Neuronal stem cell (in vitro differentiated cells): ENCODE data around the gene EHHADH.
"Not testable (repeated sequence)": the region's sequence is repeated elsewhere in the genome, so short reads cannot be mapped to it uniquely, and the experiment has no call there.

Experiments used
- DNase-seq: peaks from one replicate; pipeline ENCODE4 v3.0.0-alpha.2; 2013; ENCODE audit warnings: low spot score
- H2AFZ ChIP-seq: one replicate; pipeline ENCODE4 v1.6.1; 2013; ENCODE audit warnings: mild to moderate bottlenecking, low read length, inconsistent platforms
- H2AK5ac ChIP-seq: 2 replicates; pipeline ENCODE4 v1.6.1; 2013; ENCODE audit warnings: low read depth, mild to moderate bottlenecking, inconsistent platforms, low read length, moderate library complexity, mixed read lengths
- H2BK120ac ChIP-seq: 2 replicates; pipeline ENCODE4 v1.6.1; 2013; ENCODE audit warnings: low read depth, mild to moderate bottlenecking, inconsistent platforms, low read length, moderate library complexity, mixed read lengths
- H2BK12ac ChIP-seq: one replicate; pipeline ENCODE4 v1.6.1; 2013; ENCODE audit warnings: low read length, inconsistent platforms
- H2BK15ac ChIP-seq: 2 replicates; pipeline ENCODE4 v1.6.1; 2013; ENCODE audit warnings: mild to moderate bottlenecking, low read length, inconsistent platforms, mixed read lengths
- H2BK5ac ChIP-seq: one replicate; pipeline ENCODE4 v1.6.1; 2013; ENCODE audit warnings: inconsistent platforms, mild to moderate bottlenecking, low read length, moderate library complexity
- H3K14ac ChIP-seq: one replicate; pipeline ENCODE4 v1.6.1; 2013; ENCODE audit warnings: low read length, inconsistent platforms
- H3K18ac ChIP-seq: 2 replicates; pipeline ENCODE4 v1.6.1; 2013; ENCODE audit warnings: low read length, inconsistent platforms
- H3K23ac ChIP-seq: 2 replicates; pipeline ENCODE4 v1.6.1; 2013; ENCODE audit warnings: low read depth, mild to moderate bottlenecking, mixed read lengths, low read length, inconsistent platforms; ENCODE audit not compliant: poor library complexity
- H3K27ac ChIP-seq: replicated peaks from 3 replicates; pipeline ENCODE4 v1.5.1; 2013; ENCODE audit warnings: low read length, inconsistent platforms
- H3K27me3 ChIP-seq, 3 experiments: 2 replicates each; pipeline ENCODE4 v1.6.1; 2013; ENCODE audit warnings: low read length in 3 of 3, mild to moderate bottlenecking in 2 of 3, inconsistent platforms in 1 of 3, low read depth in 1 of 3, mixed read lengths in 1 of 3, moderate library complexity in 1 of 3; ENCODE audit not compliant: control insufficient read depth in 3 of 3, insufficient read depth in 3 of 3
- H3K36me3 ChIP-seq, 2 donors: replicated peaks in 1 of 2; 2 replicates each; pipeline ENCODE4 v1.6.1; 2013; ENCODE audit warnings: low read length in 2 of 2; ENCODE audit not compliant: control insufficient read depth in 2 of 2, insufficient read depth in 2 of 2
- H3K4ac ChIP-seq: 2 replicates; pipeline ENCODE4 v1.6.1; 2013; ENCODE audit warnings: inconsistent platforms, mild to moderate bottlenecking, low read length, moderate library complexity
- H3K4me1 ChIP-seq, 2 donors: 1 replicate in 1 of 2; 2 replicates in 1 of 2; pipeline ENCODE4 v1.6.1; 2013; ENCODE audit warnings: low read length in 2 of 2, low read depth in 1 of 2; ENCODE audit not compliant: control insufficient read depth in 2 of 2, insufficient read depth in 1 of 2
- H3K4me2 ChIP-seq: one replicate; pipeline ENCODE4 v1.6.1; 2013; ENCODE audit warnings: mild to moderate bottlenecking, low read length, inconsistent platforms; ENCODE audit not compliant: insufficient read depth, poor library complexity, severe bottlenecking
- H3K4me3 ChIP-seq, 2 donors: 2 replicates each; pipeline ENCODE4 v1.5.1; 2013; ENCODE audit warnings: low read length in 2 of 2, mild to moderate bottlenecking in 2 of 2, inconsistent platforms in 1 of 2, moderate library complexity in 1 of 2
- H3K79me1 ChIP-seq: one replicate; pipeline ENCODE4 v1.6.1; 2013; ENCODE audit warnings: low read depth, mild to moderate bottlenecking, inconsistent platforms, low read length, moderate library complexity
- H3K9ac ChIP-seq: one replicate; pipeline ENCODE4 v1.6.1; 2013; ENCODE audit warnings: mild to moderate bottlenecking, low read depth, low read length, inconsistent platforms; ENCODE audit not compliant: poor library complexity
- H3K9me3 ChIP-seq, 2 donors: replicated peaks in 1 of 2; 2 replicates each; pipeline versions ENCODE3 to v1.6.1; 2013; ENCODE audit warnings: low read length in 2 of 2, mild to moderate bottlenecking in 2 of 2, inconsistent platforms in 1 of 2, low read depth in 1 of 2, mixed read lengths in 1 of 2, moderate library complexity in 1 of 2; ENCODE audit not compliant: control insufficient read depth in 2 of 2, insufficient read depth in 1 of 2
- H4K8ac ChIP-seq: one replicate; pipeline ENCODE4 v1.6.1; 2013; ENCODE audit warnings: low read depth, mild to moderate bottlenecking, inconsistent platforms, low read length, moderate library complexity
- H4K91ac ChIP-seq: one replicate; pipeline ENCODE4 v1.6.1; 2013; ENCODE audit warnings: low read length, low read depth, mild to moderate bottlenecking, inconsistent platforms; ENCODE audit not compliant: poor library complexity
- WGBS, 2 donors: extraction: QIAGEN DNeasy Blood & Tissue Kit; methylation state at CpG; one replicate each; pipeline ENCODE4 v1.1.7; 2013; ENCODE audit warnings: missing lambda C conversion rate in 2 of 2, mixed read lengths in 1 of 2; ENCODE audit not compliant: insufficient read length in 2 of 2, insufficient replicate concordance in 1 of 2; ENCODE audit errors: extremely low coverage in 2 of 2; 5-methylcytosine and 5-hydroxymethylcytosine counted together

The EHHADH gene

DNA sequence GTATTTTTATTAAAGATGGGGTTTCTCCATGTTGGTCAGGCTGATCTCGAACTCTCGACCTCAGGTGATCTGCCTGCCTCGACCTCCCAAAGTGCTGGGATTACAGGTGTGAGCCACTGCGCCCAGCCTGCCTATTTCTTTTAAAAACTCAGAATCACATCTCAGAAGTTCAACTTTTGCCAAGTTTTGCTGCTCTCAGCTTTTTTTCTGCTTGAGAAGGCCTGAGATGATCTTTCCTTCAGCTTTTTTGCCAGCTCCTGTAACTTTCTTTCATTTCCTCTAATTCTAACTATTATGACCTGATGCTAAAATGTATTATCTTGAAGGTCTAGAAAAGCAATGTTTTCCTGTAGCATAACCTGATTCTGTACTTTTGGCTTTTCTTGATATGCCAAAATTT lies 9.6 kb upstream of the EHHADH start:
- H3K9ac ChIP-seq = no peak overlapping the region
- no peaks in the 10 kb centered on the region for H3K4me1 ChIP-seq
- no peak overlapping the region for H3K4me2 ChIP-seq
- no peak overlapping the region for H3K4me3 ChIP-seq
- H3K14ac ChIP-seq = no peak overlapping the region
- H4K91ac ChIP-seq = no peak overlapping the region
- H2BK5ac ChIP-seq = no peak overlapping the region
- H3K23ac ChIP-seq = no peak overlapping the region
- H2BK120ac ChIP-seq = no peak overlapping the region
- H2BK15ac ChIP-seq = no peak overlapping the region
- no peak overlapping the region for H3K18ac ChIP-seq
- WGBS, 2 donors = no CpG with 5 or more reads among the region's 4 CpGs
- no peaks in the 10 kb centered on the region for H3K79me1 ChIP-seq
- no peak overlapping the region for H3K4ac ChIP-seq
- DNase-seq = no peak
- no peak overlapping the region for H2AFZ ChIP-seq
- no peaks in the 10 kb centered on the region for H3K9me3 ChIP-seq
- H3K27ac ChIP-seq = no peak overlapping the region
- no peak overlapping the region for H2BK12ac ChIP-seq
- H3K27me3 ChIP-seq = no peaks in the 10 kb centered on the region
- H2AK5ac ChIP-seq = no peak overlapping the region
- no peak overlapping the region for H4K8ac ChIP-seq
- H3K36me3 ChIP-seq = no peaks in the 10 kb centered on the region

DNA sequence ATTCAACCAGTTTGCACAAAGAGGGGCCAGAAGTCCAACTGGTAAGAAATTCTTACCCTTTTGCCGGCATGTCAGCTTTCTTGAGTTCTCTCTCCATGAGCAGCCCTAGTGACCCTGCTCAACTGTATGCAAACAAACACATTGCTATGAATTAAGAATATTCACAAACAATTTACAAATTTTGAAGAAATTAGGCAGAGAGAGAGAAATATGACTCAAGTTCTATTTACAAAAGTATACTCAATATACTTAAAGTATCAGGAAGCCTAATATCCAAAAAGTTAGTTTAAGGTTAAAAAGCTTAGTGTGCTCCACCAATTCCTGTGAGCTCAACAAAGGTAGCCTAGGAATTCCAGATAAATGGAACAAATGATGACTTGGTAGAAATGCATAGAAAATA lies 3.5 kb upstream of the EHHADH start:
- Histone ChIP-seq H2BK5ac (no peak overlapping the region), H4K8ac (no peak overlapping the region), H3K18ac (no peak overlapping the region), H3K4me1 (no peaks in the 10 kb centered on the region), H2AFZ (no peak overlapping the region), H3K14ac (no peak overlapping the region), H2BK15ac (no peak overlapping the region), H3K27me3 (no peaks in the 10 kb centered on the region), H3K4me3 (no peak overlapping the region), H2AK5ac (no peak overlapping the region), H3K4me2 (no peak overlapping the region), H3K23ac (no peak overlapping the region), H2BK120ac (no peak overlapping the region), H3K36me3 (no peaks in the 10 kb centered on the region), H3K27ac (no peak overlapping the region), H3K4ac (no peak overlapping the region), H3K9me3 (no peaks in the 10 kb centered on the region), H2BK12ac (no peak overlapping the region), H3K79me1 (no peaks in the 10 kb centered on the region), H4K91ac (no peak overlapping the region), H3K9ac (no peak overlapping the region)
- WGBS, 2 donors = no CpG with 5 or more reads among the region's 1 CpG
- no peak for DNase-seq

DNA sequence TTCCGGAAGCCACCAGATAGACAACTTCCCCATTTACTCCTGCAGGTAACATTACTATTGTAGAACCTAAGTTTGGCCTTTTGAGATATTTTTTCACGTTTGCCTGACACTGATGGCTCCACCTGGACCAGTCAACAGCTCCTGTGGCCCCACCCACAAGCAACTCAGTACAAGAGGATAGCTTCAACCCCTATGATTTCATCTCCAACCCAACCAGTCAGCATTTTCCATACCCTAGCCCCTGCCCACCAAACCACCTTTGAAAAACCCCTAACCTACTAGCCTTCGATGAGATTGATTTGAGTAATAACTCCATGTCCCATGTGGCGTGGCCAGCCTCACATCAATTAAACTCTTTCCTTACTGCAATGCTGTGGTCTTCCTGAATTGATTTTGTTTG lies 950 bp upstream of the EHHADH start:
- Histone ChIP-seq H2BK12ac (no peak overlapping the region), H3K36me3 (no peaks in the 10 kb centered on the region), H2AK5ac (no peak overlapping the region), H3K27me3 (no peaks in the 10 kb centered on the region), H3K4ac (no peak overlapping the region), H3K27ac (no peak overlapping the region), H3K4me3 (no peak overlapping the region), H3K9ac (no peak overlapping the region), H3K4me2 (no peak overlapping the region), H3K4me1 (no peaks in the 10 kb centered on the region), H3K18ac (no peak overlapping the region), H2BK120ac (no peak overlapping the region), H3K23ac (no peak overlapping the region), H4K8ac (no peak overlapping the region), H3K9me3 (no peaks in the 10 kb centered on the region), H3K14ac (no peak overlapping the region), H2BK5ac (no peak overlapping the region), H2BK15ac (no peak overlapping the region), H3K79me1 (no peaks in the 10 kb centered on the region), H4K91ac (no peak overlapping the region), H2AFZ (no peak overlapping the region)
- no peak for DNase-seq
- no CpG with 5 or more reads among the region's 4 CpGs for WGBS, 2 donors

DNA sequence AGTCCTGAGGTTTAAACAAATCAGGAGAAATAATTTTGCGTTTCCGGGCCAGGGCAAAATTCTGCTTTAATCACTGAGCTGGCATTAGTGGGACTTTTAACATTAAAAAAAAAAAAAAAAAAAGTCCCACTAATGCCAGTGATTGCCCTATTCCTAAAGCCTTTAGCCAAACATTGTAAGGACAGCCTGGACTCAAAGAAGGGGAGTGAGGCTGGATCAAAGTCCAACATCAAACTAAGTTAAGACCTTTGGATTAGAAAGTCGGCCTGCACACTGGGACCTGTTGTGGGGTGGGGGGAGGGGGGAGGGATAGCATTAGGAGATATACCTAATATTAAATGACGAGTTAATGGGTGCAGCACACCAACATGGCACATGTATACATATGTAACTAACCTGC lies 716 bp downstream of the EHHADH start:
- not testable (repeated sequence) for H3K4ac ChIP-seq, H3K4me2 ChIP-seq, H3K9ac ChIP-seq, H4K8ac ChIP-seq, H3K27me3 ChIP-seq, H3K4me1 ChIP-seq, H4K91ac ChIP-seq, H3K9me3 ChIP-seq, H2BK120ac ChIP-seq, H3K23ac ChIP-seq, DNase-seq, H3K79me1 ChIP-seq, H2BK5ac ChIP-seq, H2BK15ac ChIP-seq, H3K27ac ChIP-seq, H3K18ac ChIP-seq, H2AFZ ChIP-seq, H3K36me3 ChIP-seq, H3K4me3 ChIP-seq, H2BK12ac ChIP-seq, H3K14ac ChIP-seq, H2AK5ac ChIP-seq
- no CpG with 5 or more reads among the region's 4 CpGs for WGBS, 2 donors
